ENCODE measurements around the gene PARVG. TPM values are rescaled to one million over a fixed set of nuclear protein-coding genes. Genes with fewer than 3 reads are reported as not detected.

The PARVG gene
- total RNA-seq, 1 experiment from 2014 or later = 13.9 TPM

GRCh38 chr22:44256556-44257485 lies 76.1 kb downstream of the PARVG start:
- peaks cover 2% of the 10 kb centered on the region for H3K4me1 ChIP-seq (ENCODE audit: insufficient read depth, low read length, poor library complexity, severe bottlenecking)
- no peak overlapping the region for H3K4me3 ChIP-seq (ENCODE audit: low read depth, low read length, poor library complexity, severe bottlenecking)
- intact Hi-C loops (cut with micrococcal nuclease; ENCODE audit: unreplicated experiment) = no loop called here
- H3K36me3 ChIP-seq (ENCODE audit: insufficient read depth, low read length, poor library complexity, severe bottlenecking) = no peaks in the 10 kb centered on the region
- TF ChIP-seq CTCF (conservative IDR thresholded peaks at IDR 0.05; ENCODE audit: low read depth, low read length) (no peak), EZH2 (IDR thresholded peaks at IDR 0.05; ENCODE audit: borderline replicate concordance, low read depth, low read length, poor library complexity, severe bottlenecking) (no peak)
- CTCF ChIA-PET = no interaction called here
- no peaks in the 10 kb centered on the region for H3K27me3 ChIP-seq (replicated peaks; ENCODE audit: insufficient read depth, low read depth, low read length, poor library complexity)
- BruUV-seq (replicated peaks) = no TSS peak
- H3K9me3 ChIP-seq (ENCODE audit: low read depth, low read length, poor library complexity, severe bottlenecking) = no peaks in the 10 kb centered on the region
- POLR2A ChIA-PET (ENCODE audit: low non-redundant PET) = no interaction called here
- DNase-seq (ENCODE audit: low spot score) = no peak
- H3K27ac ChIP-seq (ENCODE audit: low read depth, low read length, poor library complexity, severe bottlenecking) = no peak overlapping the region

Other genes starting within 250 kb of the PARVG start
- gene SAMM50, start 225.5 kb upstream of the PARVG start, total RNA-seq (2021) = 63.1 and 67.2 TPM in 2 replicates
- gene PARVB, start 156.6 kb upstream of the PARVG start, total RNA-seq (2021) = 18.3 and 18.4 TPM in 2 replicates
- gene SHISAL1, start 132.0 kb downstream of the PARVG start, total RNA-seq (2021) = 1.8 and 2.5 TPM in 2 replicates

All from A673 (cell line).